GM23338 (cell line): ENCODE data around the gene S100A5. TPM values are rescaled to one million over a fixed set of nuclear protein-coding genes. Genes with fewer than 3 reads are reported as not detected.

Experiments
- ATAC-seq: fragments of 200-7000 bp; cut with Tn5 transposase; 3 replicates; pipeline ENCODE4 v1.9.1; 2020
- DNase-seq: peaks from one replicate; pipeline ENCODE4 v3.0.0-alpha.2; 2015; ENCODE audit warnings: low spot score
- H2AFZ ChIP-seq: fragments of 200-600 bp; sonication (generic); 2 replicates; pipeline ENCODE4 v1.8.0; 2016; ENCODE audit warnings: antibody characterized with exemption, mild to moderate bottlenecking, moderate library complexity
- H3F3A ChIP-seq: fragments of 200-600 bp; sonication (generic); replicated peaks from 2 replicates; pipeline ENCODE4 v1.8.0; 2017; ENCODE audit warnings: antibody characterized with exemption, mixed run types, low read depth
- H3K27ac ChIP-seq: fragments of 200-600 bp; sonication (generic); 2 replicates; pipeline ENCODE4 v1.6.1; 2016; ENCODE audit warnings: low read depth
- H3K27me3 ChIP-seq: fragments of 200-600 bp; sonication (generic); 2 replicates; pipeline ENCODE4 v1.8.0; 2016; ENCODE audit warnings: mild to moderate bottlenecking, mixed run types, moderate library complexity; ENCODE audit not compliant: insufficient read depth
- H3K36me3 ChIP-seq: fragments of 200-600 bp; sonication (generic); 2 replicates; pipeline ENCODE4 v1.8.0; 2016; ENCODE audit warnings: mild to moderate bottlenecking; ENCODE audit not compliant: insufficient read depth
- H3K4me1 ChIP-seq: fragments of 200-600 bp; sonication (generic); 2 replicates; pipeline ENCODE4 v1.8.0; 2016; ENCODE audit warnings: mild to moderate bottlenecking, moderate library complexity; ENCODE audit not compliant: insufficient read depth
- H3K4me2 ChIP-seq: fragments of 200-600 bp; sonication (generic); 2 replicates; pipeline ENCODE4 v1.7.1; 2017; ENCODE audit warnings: mixed run types
- H3K4me3 ChIP-seq: fragments of 200-600 bp; sonication (generic); 2 replicates; pipeline ENCODE4 v1.6.1; 2016; ENCODE audit warnings: mixed run types
- H3K79me2 ChIP-seq: fragments of 200-600 bp; sonication (generic); replicated peaks from 2 replicates; pipeline ENCODE4 v1.8.0; 2017; ENCODE audit warnings: mild to moderate bottlenecking; ENCODE audit not compliant: insufficient read depth
- H3K9me2 ChIP-seq: fragments of 200-600 bp; sonication (generic); 2 replicates; pipeline ENCODE4 v1.8.0; 2017; ENCODE audit not compliant: insufficient read depth
- H4K20me1 ChIP-seq: fragments of 200-600 bp; sonication (generic); replicated peaks from 2 replicates; pipeline ENCODE4 v1.8.0; 2017; ENCODE audit warnings: mild to moderate bottlenecking; ENCODE audit not compliant: insufficient read depth
- H3K27ac Mint-ChIP-seq: 2 replicates; pipeline ENCODE4 v1.8.0; 2020; ENCODE audit warnings: inconsistent platforms, mild to moderate bottlenecking, moderate library complexity, mixed read lengths
- H3K27me3 Mint-ChIP-seq: 3 replicates; pipeline ENCODE4 v1.8.0; 2022; ENCODE audit warnings: low read depth, mild to moderate bottlenecking, moderate library complexity, mixed read lengths, inconsistent platforms; ENCODE audit not compliant: insufficient read depth, poor library complexity
- H3K36me3 Mint-ChIP-seq: 3 replicates; pipeline ENCODE4 v1.8.0; 2021; ENCODE audit warnings: low read depth, mild to moderate bottlenecking, inconsistent platforms, moderate library complexity, mixed read lengths
- H3K4me1 Mint-ChIP-seq: 3 replicates; pipeline ENCODE4 v1.8.0; 2020; ENCODE audit warnings: mild to moderate bottlenecking, inconsistent platforms, mixed read lengths
- H3K4me3 Mint-ChIP-seq: 3 replicates; pipeline ENCODE4 v1.8.0; 2021; ENCODE audit warnings: moderate library complexity, mild to moderate bottlenecking, inconsistent platforms, mixed read lengths
- H3K9me3 Mint-ChIP-seq: 3 replicates; pipeline ENCODE4 v1.8.0; 2020; ENCODE audit warnings: moderate library complexity, mild to moderate bottlenecking, inconsistent platforms, mixed read lengths
- CREB1 ChIP-seq: fragments of 250-450 bp; sonication (Bioruptor Pico); IDR thresholded peaks from 2 replicates; pipeline ENCODE4 v1.5.0; 2020; ENCODE audit warnings: low read depth, mild to moderate bottlenecking, moderate library complexity
- CTCF ChIP-seq, 2 experiments: fragments of 200-600 bp in 1 of 2; sonication (generic) in 1 of 2; conservative IDR thresholded peaks; 2 replicates each; pipeline versions ENCODE4 v1.5.1 to v1.6.1; 2016 to 2017; ENCODE audit warnings: antibody characterized with exemption in 2 of 2, low read depth in 2 of 2, mild to moderate bottlenecking in 2 of 2, moderate library complexity in 1 of 2
- ETS1 ChIP-seq: IDR thresholded peaks from 2 replicates; pipeline ENCODE4 v1.6.1; 2016; ENCODE audit warnings: antibody characterized with exemption
- EZH2 ChIP-seq: fragments of 200-600 bp; sonication (generic); IDR thresholded peaks from one replicate; pipeline ENCODE4 v1.8.0; 2017; ENCODE audit warnings: antibody characterized with exemption, mild to moderate bottlenecking, low read depth; ENCODE audit not compliant: unreplicated experiment
- EZH2phosphoT487 ChIP-seq: fragments of 200-600 bp; sonication (generic); IDR thresholded peaks from one replicate; pipeline ENCODE4 v1.8.1; 2018; ENCODE audit warnings: antibody characterized with exemption; ENCODE audit not compliant: unreplicated experiment
- NANOG ChIP-seq: IDR thresholded peaks from 2 replicates; pipeline ENCODE4 v1.6.1; 2016; ENCODE audit warnings: antibody characterized with exemption, borderline replicate concordance
- POLR2AphosphoS5 ChIP-seq: IDR thresholded peaks from 2 replicates; pipeline ENCODE4 v1.6.1; 2016; ENCODE audit warnings: antibody characterized with exemption, low read depth
- REST ChIP-seq: IDR thresholded peaks from one replicate; pipeline ENCODE4 v1.6.1; 2018; ENCODE audit warnings: antibody characterized with exemption; ENCODE audit not compliant: unreplicated experiment
- STAT1 ChIP-seq: IDR thresholded peaks from one replicate; pipeline ENCODE4 v1.6.1; 2016; ENCODE audit warnings: antibody characterized with exemption; ENCODE audit not compliant: unreplicated experiment
- ZNF114 ChIP-seq: fragments of 250-450 bp; sonication (Bioruptor Pico); IDR thresholded peaks from 2 replicates; pipeline ENCODE4 v1.5.0; 2020; ENCODE audit warnings: mild to moderate bottlenecking, moderate library complexity
- ZNF331 ChIP-seq: fragments of 250-450 bp; sonication (Bioruptor Pico); IDR thresholded peaks from 2 replicates; pipeline ENCODE4 v1.5.0; 2020; ENCODE audit warnings: low read depth, mild to moderate bottlenecking, moderate library complexity
- polyA plus RNA-seq: library from polyadenylated mRNA; unstranded; fragments of >200 nt; fragmentation: Nextera tagmentation; extraction: Ambion mirVana; gene quantifications from 2 replicates; pipeline ENCODE4 v1.2.1, GENCODE V29; 2016
- total RNA-seq: library from RNA; depleted of rRNA; stranded (reverse); fragments of >200 nt; shearing (Covaris generic); gene quantifications from 2 replicates; pipeline ENCODE4 v1.2.3, GENCODE V29; 2014

Gene S100A5
- total and polyA plus RNA-seq, 2 experiments from 2014 or later: 0.47 TPM; not detected in 1

GRCh38 chr1:153532181-153532580, 8.6 kb downstream of the S100A5 start:
- peak overlapping the region; percentile 78 for H3K4me2 ChIP-seq
- H3F3A ChIP-seq: peaks cover 12% of the 10 kb centered on the region; the same call in 1 of the 2 replicates
- no peak for ATAC-seq
- Mint-ChIP-seq H3K27me3 (peaks cover 33% of the 10 kb centered on the region), H3K27ac (no peak overlapping the region), H3K36me3 (no peaks in the 10 kb centered on the region; the same call in 2 of the 3 replicates), H3K4me3 (peak overlapping the region; percentile 73), H3K9me3 (no peaks in the 10 kb centered on the region), H3K4me1 (peaks cover 40% of the 10 kb centered on the region)
- H3K79me2 ChIP-seq: no peaks in the 10 kb centered on the region
- no peaks in the 10 kb centered on the region for H3K36me3 ChIP-seq
- no peaks in the 10 kb centered on the region for H3K9me2 ChIP-seq
- DNase-seq: no peak
- no peak overlapping the region for H3K27ac ChIP-seq
- H4K20me1 ChIP-seq: no peaks in the 10 kb centered on the region
- TF ChIP-seq ZNF331 (CRISPR knock-in tag) (no peak), ZNF114 (CRISPR knock-in tag) (no peak), CREB1 (CRISPR knock-in tag) (no peak)
- peaks cover 32% of the 10 kb centered on the region for H3K4me1 ChIP-seq
- peaks cover 32% of the 10 kb centered on the region for H3K27me3 ChIP-seq
- peak overlapping the region; percentile 55 for H3K4me3 ChIP-seq
- H2AFZ ChIP-seq: peak overlapping the region; percentile 43

GRCh38 chr1:153531638-153532037, 9.1 kb downstream of the S100A5 start:
- no peaks in the 10 kb centered on the region for H4K20me1 ChIP-seq
- TF ChIP-seq STAT1: no peak
- Mint-ChIP-seq H3K4me3 (no peak overlapping the region), H3K4me1 (peaks cover 42% of the 10 kb centered on the region), H3K27me3 (peaks cover 28% of the 10 kb centered on the region), H3K36me3 (no peaks in the 10 kb centered on the region; the same call in 2 of the 3 replicates), H3K9me3 (no peaks in the 10 kb centered on the region), H3K27ac (no peak overlapping the region)
- no peak overlapping the region for H2AFZ ChIP-seq
- H3K4me2 ChIP-seq: no peak overlapping the region
- H3K36me3 ChIP-seq: no peaks in the 10 kb centered on the region
- H3K79me2 ChIP-seq: no peaks in the 10 kb centered on the region
- DNase-seq (no peak), ATAC-seq (no peak)
- H3K4me1 ChIP-seq: peaks cover 30% of the 10 kb centered on the region
- H3F3A ChIP-seq: peaks cover 12% of the 10 kb centered on the region; the same call in 1 of the 2 replicates
- no peak overlapping the region for H3K27ac ChIP-seq
- no peaks in the 10 kb centered on the region for H3K9me2 ChIP-seq
- H3K27me3 ChIP-seq: peaks cover 28% of the 10 kb centered on the region
- H3K4me3 ChIP-seq: no peak overlapping the region

GRCh38 chr1:153527683-153528040, 13.1 kb downstream of the S100A5 start:
- H2AFZ ChIP-seq: peak overlapping the region; percentile 95
- H3K4me3 ChIP-seq: no peak overlapping the region
- H3K36me3 Mint-ChIP-seq: no peaks in the 10 kb centered on the region
- no peaks in the 10 kb centered on the region for H3K27me3 ChIP-seq
- H3K27ac Mint-ChIP-seq: no peak overlapping the region
- DNase-seq (no peak), ATAC-seq (no peak)
- peaks cover 1% of the 10 kb centered on the region; the same call in 1 of the 3 replicates for H3K9me3 Mint-ChIP-seq
- H3K36me3 ChIP-seq: no peaks in the 10 kb centered on the region
- no peak overlapping the region for H3K4me2 ChIP-seq
- H3F3A ChIP-seq: peaks cover 9% of the 10 kb centered on the region; the same call in 1 of the 2 replicates
- no peaks in the 10 kb centered on the region for H3K9me2 ChIP-seq
- no peak overlapping the region for H3K4me3 Mint-ChIP-seq
- no peaks in the 10 kb centered on the region for H3K27me3 Mint-ChIP-seq
- no peaks in the 10 kb centered on the region for H4K20me1 ChIP-seq
- H3K27ac ChIP-seq: no peak overlapping the region
- TF ChIP-seq ZNF114 (CRISPR knock-in tag) (no peak), REST (no peak), NANOG (no peak), ETS1 (no peak), CREB1 (CRISPR knock-in tag) (no peak), EZH2 (no peak), POLR2AphosphoS5 (no peak), CTCF (conservative IDR thresholded peaks at IDR 0.05; ENCODE audit: low read depth in 2 of 2) (no peak), ZNF331 (CRISPR knock-in tag) (no peak), EZH2phosphoT487 (no peak)
- H3K79me2 ChIP-seq: no peaks in the 10 kb centered on the region
- H3K4me1 Mint-ChIP-seq: peaks cover 24% of the 10 kb centered on the region
- H3K4me1 ChIP-seq: peaks cover 14% of the 10 kb centered on the region
